ENCODE measurements around the gene ATP6V1F.

ATP6V1F gene

DNA sequence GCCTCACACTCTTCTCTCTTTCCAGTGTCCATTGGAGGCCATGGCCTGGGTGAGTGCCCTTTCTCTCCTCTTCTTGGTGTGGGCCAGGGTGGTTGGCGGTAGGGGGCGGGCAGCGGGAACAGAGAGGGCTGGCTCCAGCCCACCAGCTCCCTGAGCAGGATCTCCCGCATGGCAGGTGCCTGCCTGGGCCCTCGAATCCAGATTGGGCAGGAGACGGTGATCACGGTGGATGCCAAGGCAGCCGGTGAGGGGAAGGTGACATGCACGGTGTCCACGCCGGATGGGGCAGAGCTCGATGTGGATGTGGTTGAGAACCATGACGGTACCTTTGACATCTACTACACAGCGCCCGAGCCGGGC lies 13.5 kb upstream of the ATP6V1F start:
- POLR2A ChIA-PET: no interaction called here
- Histone ChIP-seq H3K27me3 (replicated peaks in 2 of 5; ENCODE audit: control insufficient read depth in 4 of 5, insufficient read depth in 5 of 5, low read length in 4 of 5) (no peaks in the 10 kb centered on the region), H3K4me1 (ENCODE audit: control extremely low read depth in 1 of 4, control insufficient read depth in 4 of 4, insufficient read depth in 4 of 4, low read length in 3 of 4) (peaks cover 0 to 4% (median 1%) of the 10 kb centered on the region in 4 experiments), H3K9me3 (ENCODE audit: control extremely low read depth in 1 of 5, control insufficient read depth in 4 of 5, insufficient read depth in 2 of 5, low read depth in 1 of 5, low read length in 4 of 5) (no peaks in the 10 kb centered on the region), H3K27ac (ENCODE audit: insufficient read depth in 1 of 2, low read depth in 1 of 2, low read length in 2 of 2, poor library complexity in 1 of 2, severe bottlenecking in 2 of 2) (no peak overlapping the region), H3K4me3 (ENCODE audit: control insufficient read depth in 1 of 7, extremely low read depth in 1 of 7, insufficient read depth in 4 of 7, low read depth in 2 of 7, low read length in 6 of 7) (no peak overlapping the region), H3K36me3 (ENCODE audit: control insufficient read depth in 4 of 4, insufficient read depth in 4 of 4, low read length in 3 of 4) (no peaks in the 10 kb centered on the region)
- no peak for DNase-seq
- CTCF ChIA-PET: interaction anchor here (0.9 kb wide), 1 partner anchor 17 kb away, joined by 3 read pairs; no protein-coding TSS in a partner anchor
- WGBS (ENCODE audit: insufficient coverage): over 99% methylated on average over 14 of the region's 16 CpGs

- Histone ChIP-seq H3K27me3 (replicated peaks in 2 of 5; ENCODE audit: control insufficient read depth in 4 of 5, insufficient read depth in 5 of 5, low read length in 4 of 5) (no peaks in the 10 kb centered on the region), H3K4me3 (ENCODE audit: control insufficient read depth in 1 of 7, extremely low read depth in 1 of 7, insufficient read depth in 4 of 7, low read depth in 2 of 7, low read length in 6 of 7) (no peak overlapping the region), H3K36me3 (ENCODE audit: control insufficient read depth in 4 of 4, insufficient read depth in 4 of 4, low read length in 3 of 4) (no peaks in the 10 kb centered on the region), H3K9me3 (ENCODE audit: control extremely low read depth in 1 of 5, control insufficient read depth in 4 of 5, insufficient read depth in 2 of 5, low read depth in 1 of 5, low read length in 4 of 5) (no peaks in the 10 kb centered on the region), H3K27ac (ENCODE audit: insufficient read depth in 1 of 2, low read depth in 1 of 2, low read length in 2 of 2, poor library complexity in 1 of 2, severe bottlenecking in 2 of 2) (no peak overlapping the region), H3K4me1 (ENCODE audit: control extremely low read depth in 1 of 4, control insufficient read depth in 4 of 4, insufficient read depth in 4 of 4, low read length in 3 of 4) (peaks cover 0 to 4% (median 1%) of the 10 kb centered on the region in 4 experiments)
- DNase-seq: no peak
- 93% methylated on average over 14 of the region's 18 CpGs for WGBS (ENCODE audit: insufficient coverage)
- ChIA-PET POLR2A (no interaction called here), CTCF (interaction anchor here (1.0 to 1.1 kb wide), 2 partner anchors 9 to 10 kb away, joined by 3 to 4 read pairs; no protein-coding TSS in a partner anchor)
Observed at GRCh38 chr7:128849804-128850490, 12.7 kb upstream of the ATP6V1F start.

GRCh38 chr7:128852537-128853254 lies 10.0 kb upstream of the ATP6V1F start:
- Histone ChIP-seq H3K4me1 (ENCODE audit: control extremely low read depth in 1 of 4, control insufficient read depth in 4 of 4, insufficient read depth in 4 of 4, low read length in 3 of 4) (peaks cover 0 to 4% (median 1%) of the 10 kb centered on the region in 4 experiments), H3K27me3 (replicated peaks in 2 of 5; ENCODE audit: control insufficient read depth in 4 of 5, insufficient read depth in 5 of 5, low read length in 4 of 5) (no peaks in the 10 kb centered on the region), H3K9me3 (ENCODE audit: control extremely low read depth in 1 of 5, control insufficient read depth in 4 of 5, insufficient read depth in 2 of 5, low read depth in 1 of 5, low read length in 4 of 5) (no peaks in the 10 kb centered on the region), H3K27ac (ENCODE audit: insufficient read depth in 1 of 2, low read depth in 1 of 2, low read length in 2 of 2, poor library complexity in 1 of 2, severe bottlenecking in 2 of 2) (no peak overlapping the region), H3K36me3 (ENCODE audit: control insufficient read depth in 4 of 4, insufficient read depth in 4 of 4, low read length in 3 of 4) (no peaks in the 10 kb centered on the region), H3K4me3 (ENCODE audit: control insufficient read depth in 1 of 7, extremely low read depth in 1 of 7, insufficient read depth in 4 of 7, low read depth in 2 of 7, low read length in 6 of 7) (no peak overlapping the region)
- WGBS (ENCODE audit: insufficient coverage): 94% methylated on average over 21 of the region's 28 CpGs
- POLR2A ChIA-PET: no interaction called here
- CTCF ChIA-PET: no interaction called here
- DNase-seq: no peak

DNA sequence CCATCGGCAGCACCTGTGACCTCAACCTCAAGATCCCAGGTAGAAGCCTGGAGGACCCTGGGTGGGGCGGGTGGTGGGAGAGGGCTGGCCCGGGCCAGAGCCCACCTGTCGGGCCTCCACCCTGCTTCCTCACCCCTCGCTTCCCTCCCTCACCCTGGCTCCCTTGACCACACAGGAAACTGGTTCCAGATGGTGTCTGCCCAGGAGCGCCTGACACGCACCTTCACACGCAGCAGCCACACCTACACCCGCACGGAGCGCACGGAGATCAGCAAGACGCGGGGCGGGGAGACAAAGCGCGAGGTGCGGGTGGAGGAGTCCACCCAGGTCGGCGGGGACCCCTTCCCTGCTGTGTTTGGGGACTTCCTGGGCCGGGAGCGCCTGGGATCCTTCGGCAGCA lies 8.9 kb upstream of the ATP6V1F start:
- POLR2A ChIA-PET: no interaction called here
- WGBS (ENCODE audit: insufficient coverage): 74% methylated on average over 20 of the region's 23 CpGs

GRCh38 chr7:128854396-128854795 lies 8.3 kb upstream of the ATP6V1F start:
- 95% methylated on average over 17 of the region's 21 CpGs for WGBS (ENCODE audit: insufficient coverage)
- no peak for DNase-seq
- H3K4me3 ChIP-seq (ENCODE audit: control insufficient read depth in 1 of 7, extremely low read depth in 1 of 7, insufficient read depth in 4 of 7, low read depth in 2 of 7, low read length in 6 of 7): no peak overlapping the region

More for the DNA sequence above, 8.9 kb upstream of the ATP6V1F start:
- H3K4me1 ChIP-seq (ENCODE audit: control extremely low read depth in 1 of 4, control insufficient read depth in 4 of 4, insufficient read depth in 4 of 4, low read length in 3 of 4): peaks cover 0 to 4% (median 1%) of the 10 kb centered on the region in 4 experiments
- no peaks in the 10 kb centered on the region for H3K9me3 ChIP-seq (ENCODE audit: control extremely low read depth in 1 of 5, control insufficient read depth in 4 of 5, insufficient read depth in 2 of 5, low read depth in 1 of 5, low read length in 4 of 5)
- CTCF ChIA-PET: no interaction called here
- H3K4me3 ChIP-seq (ENCODE audit: control insufficient read depth in 1 of 7, extremely low read depth in 1 of 7, insufficient read depth in 4 of 7, low read depth in 2 of 7, low read length in 6 of 7): no peak overlapping the region
- DNase-seq: peak in 2 of 3 donors; percentile 50 to 54
- H3K36me3 ChIP-seq (ENCODE audit: control insufficient read depth in 4 of 4, insufficient read depth in 4 of 4, low read length in 3 of 4): no peaks in the 10 kb centered on the region
- no peaks in the 10 kb centered on the region for H3K27me3 ChIP-seq (replicated peaks in 2 of 5; ENCODE audit: control insufficient read depth in 4 of 5, insufficient read depth in 5 of 5, low read length in 4 of 5)
- H3K27ac ChIP-seq (ENCODE audit: insufficient read depth in 1 of 2, low read depth in 1 of 2, low read length in 2 of 2, poor library complexity in 1 of 2, severe bottlenecking in 2 of 2): no peak overlapping the region

GRCh38 chr7:128855559-128855958 lies 7.1 kb upstream of the ATP6V1F start:
- WGBS (ENCODE audit: insufficient coverage): 100% methylated on average over 3 of the region's 3 CpGs
- Histone ChIP-seq H3K9me3 (ENCODE audit: control extremely low read depth in 1 of 5, control insufficient read depth in 4 of 5, insufficient read depth in 2 of 5, low read depth in 1 of 5, low read length in 4 of 5) (no peaks in the 10 kb centered on the region), H3K4me3 (ENCODE audit: control insufficient read depth in 1 of 7, extremely low read depth in 1 of 7, insufficient read depth in 4 of 7, low read depth in 2 of 7, low read length in 6 of 7) (no peak overlapping the region), H3K27me3 (replicated peaks in 2 of 5; ENCODE audit: control insufficient read depth in 4 of 5, insufficient read depth in 5 of 5, low read length in 4 of 5) (no peaks in the 10 kb centered on the region), H3K27ac (ENCODE audit: insufficient read depth in 1 of 2, low read depth in 1 of 2, low read length in 2 of 2, poor library complexity in 1 of 2, severe bottlenecking in 2 of 2) (no peak overlapping the region), H3K4me1 (ENCODE audit: control extremely low read depth in 1 of 4, control insufficient read depth in 4 of 4, insufficient read depth in 4 of 4, low read length in 3 of 4) (peaks cover 0 to 19% (median 16%) of the 10 kb centered on the region in 4 experiments), H3K36me3 (ENCODE audit: control insufficient read depth in 4 of 4, insufficient read depth in 4 of 4, low read length in 3 of 4) (no peaks in the 10 kb centered on the region)
- no peak for DNase-seq
- POLR2A ChIA-PET: no interaction called here
- CTCF ChIA-PET: interaction anchor here (1.5 to 1.8 kb wide), 2 partner anchors 13 to 20 kb away, joined by 5 to 8 read pairs; no protein-coding TSS in a partner anchor

More at GRCh38 chr7:128854396-128854795, 8.3 kb upstream of the ATP6V1F start:
- H3K9me3 ChIP-seq (ENCODE audit: control extremely low read depth in 1 of 5, control insufficient read depth in 4 of 5, insufficient read depth in 2 of 5, low read depth in 1 of 5, low read length in 4 of 5): no peaks in the 10 kb centered on the region
- peaks cover 0 to 7% (median 5%) of the 10 kb centered on the region in 4 experiments for H3K4me1 ChIP-seq (ENCODE audit: control extremely low read depth in 1 of 4, control insufficient read depth in 4 of 4, insufficient read depth in 4 of 4, low read length in 3 of 4)
- ChIA-PET CTCF (no interaction called here), POLR2A (no interaction called here)
- H3K36me3 ChIP-seq (ENCODE audit: control insufficient read depth in 4 of 4, insufficient read depth in 4 of 4, low read length in 3 of 4): no peaks in the 10 kb centered on the region
- no peak overlapping the region for H3K27ac ChIP-seq (ENCODE audit: insufficient read depth in 1 of 2, low read depth in 1 of 2, low read length in 2 of 2, poor library complexity in 1 of 2, severe bottlenecking in 2 of 2)
- H3K27me3 ChIP-seq (replicated peaks in 2 of 5; ENCODE audit: control insufficient read depth in 4 of 5, insufficient read depth in 5 of 5, low read length in 4 of 5): no peaks in the 10 kb centered on the region

All from common myeloid progenitor, CD34-positive (primary cell).